Activated CD4-positive, alpha-beta T cell treated with anti-CD3 and anti-CD28 coated beads for 36 hours (primary cell): ENCODE results near the gene OR6N2. TPM values are rescaled to one million over a fixed set of nuclear protein-coding genes. Genes with fewer than 3 reads are reported as not detected.

ENCODE experiments used
- ATAC-seq: fragments of 200-7000 bp; cut with Tn5 transposase; one replicate; pipeline ENCODE4 v1.10.0; 2021; ENCODE audit warnings: mild to moderate bottlenecking, moderate library complexity
- CTCF ChIA-PET: fragments of 350-600 bp; sonication (Branson Sonifier 250); formaldehyde crosslinking; loops from one replicate; lab custom pipeline; 2021; ENCODE audit warnings: antibody characterized with exemption; lab: Charles Lee
- POLR2A ChIA-PET: fragments of 350-600 bp; sonication (Branson Sonifier 250); formaldehyde crosslinking; loops from one replicate; lab custom pipeline; 2021; ENCODE audit warnings: antibody characterized with exemption, inconsistent platforms; lab: Charles Lee
- DNase-seq: peaks from one replicate; pipeline ENCODE4 v3.0.0-alpha.2; 2020
- H3K27ac Mint-ChIP-seq: one replicate; pipeline ENCODE4 v1.8.0; 2021; ENCODE audit warnings: mixed read lengths
- H3K27me3 Mint-ChIP-seq: one replicate; pipeline ENCODE4 v1.8.0; 2021; ENCODE audit warnings: mixed read lengths
- H3K36me3 Mint-ChIP-seq: one replicate; pipeline ENCODE4 v1.8.0; 2021; ENCODE audit warnings: low read depth, mixed read lengths
- H3K4me1 Mint-ChIP-seq: one replicate; pipeline ENCODE4 v1.8.0; 2021; ENCODE audit warnings: mixed read lengths
- H3K4me3 Mint-ChIP-seq: one replicate; pipeline ENCODE4 v1.8.0; 2021; ENCODE audit warnings: mild to moderate bottlenecking, moderate library complexity, mixed read lengths
- H3K9me3 Mint-ChIP-seq: one replicate; pipeline ENCODE4 v1.8.0; 2021; ENCODE audit warnings: low read depth, mixed read lengths
- intact Hi-C, 2 experiments: fragments of 100-400 bp; cut with DNase I in 1 of 2; cut with micrococcal nuclease in 1 of 2; formaldehyde crosslinking; loops; one replicate each; pipeline versions ENCODE4 v1.14.2 to v1.15.1; 2022 to 2024; cut with DNase I, micrococcal nuclease
- total RNA-seq, 2 experiments: library from RNA; stranded (reverse); gene quantifications; one replicate each; pipeline ENCODE4 v1.2.3, GENCODE V29; 2021

OR6N2 gene
- total RNA-seq, 2 experiments from 2014 or later: not detected

DNA sequence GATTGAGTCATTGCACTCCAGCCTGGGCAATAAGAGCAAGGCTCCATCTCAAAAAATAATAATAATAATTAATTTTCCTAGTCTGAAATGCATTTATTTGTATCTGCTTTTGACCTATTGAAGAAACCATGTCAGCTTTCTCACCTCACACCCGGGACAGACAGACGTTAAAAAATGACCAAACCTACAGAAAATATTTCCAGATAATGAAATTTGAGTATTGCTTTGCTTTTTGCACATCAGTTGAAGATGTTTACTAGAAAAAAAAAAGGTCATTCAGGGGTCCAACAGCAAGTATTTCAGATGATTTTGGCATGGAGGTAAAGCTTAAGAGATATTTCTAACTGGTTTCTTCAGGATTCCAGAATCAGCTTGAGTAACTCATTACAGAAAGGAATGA is 26.6 kb downstream of the OR6N2 start, which contains the start of gene OR6K6:
Gene OR6K6 (plus strand): TSS at position 301 of the 400 bp plus-strand sequence. CDS start 168 bp downstream, outside the sequence.
- Mint-ChIP-seq H3K9me3 (no peaks in the 10 kb centered on the region), H3K27ac (no peak within 1 kb of the TSS), H3K4me3 (no peak within 1 kb of the TSS), H3K27me3 (peaks cover 13% of the 10 kb centered on the region), H3K36me3 (no peaks in the 10 kb centered on the region), H3K4me1 (no peaks in the 10 kb centered on the region)
- DNase-seq (no peak), ATAC-seq (no peak)
- CTCF ChIA-PET: no interaction called here
- POLR2A ChIA-PET: no interaction called here
- intact Hi-C loops: no loop called here

DNA sequence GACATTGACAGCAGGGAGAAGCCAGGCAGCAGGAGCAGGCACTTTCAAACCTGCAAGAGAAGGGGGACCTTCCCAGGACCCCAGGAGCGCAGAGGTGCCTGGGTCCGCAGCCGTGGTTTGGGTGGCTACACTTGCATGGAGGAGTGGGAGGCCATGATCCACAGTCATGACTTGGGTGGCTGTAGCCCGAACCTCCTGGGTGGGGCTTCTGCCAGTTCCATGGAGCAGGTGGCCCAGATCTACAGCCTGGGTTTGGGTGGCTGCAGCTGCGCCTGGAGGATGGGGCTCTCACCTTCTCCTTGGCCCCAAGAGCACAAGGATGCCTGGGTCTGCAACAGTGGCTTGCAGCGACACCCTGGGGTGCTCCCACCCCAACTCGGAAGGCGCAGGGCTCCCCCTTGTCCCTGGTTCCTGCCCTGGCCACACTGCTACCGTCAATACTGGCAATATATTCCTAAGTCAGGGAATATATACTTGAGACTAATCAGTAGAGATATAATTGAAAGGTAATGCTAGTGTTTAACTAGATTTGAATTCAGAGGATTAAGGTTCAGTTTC is 28.8 kb downstream of the OR6N2 start:
- no peak for ATAC-seq
- Mint-ChIP-seq H3K9me3 (no peaks in the 10 kb centered on the region), H3K36me3 (no peaks in the 10 kb centered on the region), H3K4me1 (no peaks in the 10 kb centered on the region), H3K4me3 (no peak overlapping the region), H3K27me3 (peaks cover 11% of the 10 kb centered on the region), H3K27ac (no peak overlapping the region)
- ChIA-PET CTCF (no interaction called here), POLR2A (no interaction called here)
- no peak for DNase-seq
- intact Hi-C loops: no loop called here

GRCh38 chr1:158735848-158736247 is 45.2 kb downstream of the OR6N2 start:
- CTCF ChIA-PET: no interaction called here
- no peak for DNase-seq
- intact Hi-C loops: no loop called here

DNA sequence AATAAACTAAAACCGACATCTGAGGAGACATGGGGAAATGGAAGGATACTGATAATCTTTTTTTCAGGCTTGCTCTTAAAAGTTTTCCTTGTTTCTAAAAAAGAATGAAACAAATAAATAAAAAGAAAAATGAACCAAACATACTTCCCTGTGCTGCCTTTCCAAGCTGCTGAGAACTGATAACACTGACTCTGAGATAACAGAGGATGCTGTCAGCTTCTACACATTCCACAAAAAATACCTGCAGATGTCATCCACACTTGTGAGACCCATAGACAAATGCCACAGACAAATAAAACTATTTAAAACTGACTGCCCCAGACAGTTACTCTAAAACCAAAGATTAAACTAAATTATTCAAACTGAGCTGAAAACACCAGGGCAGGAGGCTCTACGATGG is 48.5 kb downstream of the OR6N2 start:
- Mint-ChIP-seq H3K4me1 (no peaks in the 10 kb centered on the region), H3K27ac (no peak overlapping the region), H3K27me3 (peaks cover 9% of the 10 kb centered on the region), H3K4me3 (no peak overlapping the region), H3K9me3 (no peaks in the 10 kb centered on the region), H3K36me3 (no peaks in the 10 kb centered on the region)
- POLR2A ChIA-PET: no interaction called here
- CTCF ChIA-PET: no interaction called here
- intact Hi-C loops: no loop called here
- DNase-seq: no peak
- ATAC-seq: no peak

More at GRCh38 chr1:158735848-158736247, 45.2 kb downstream of the OR6N2 start:
- Mint-ChIP-seq H3K9me3 (no peaks in the 10 kb centered on the region), H3K4me1 (no peaks in the 10 kb centered on the region), H3K27me3 (peaks cover 17% of the 10 kb centered on the region), H3K4me3 (no peak overlapping the region), H3K27ac (no peak overlapping the region), H3K36me3 (no peaks in the 10 kb centered on the region)
- no peak for ATAC-seq
- POLR2A ChIA-PET: no interaction called here

- no peaks in the 10 kb centered on the region for H3K9me3 Mint-ChIP-seq
Measured at GRCh38 chr1:158731707-158732106, 49.3 kb downstream of the OR6N2 start.

GRCh38 chr1:158730453-158730852 is 50.6 kb downstream of the OR6N2 start:
- CTCF ChIA-PET: no interaction called here
- H3K27me3 Mint-ChIP-seq: peaks cover 12% of the 10 kb centered on the region
- DNase-seq: no peak
- no peaks in the 10 kb centered on the region for H3K36me3 Mint-ChIP-seq
- ATAC-seq: no peak
- H3K27ac Mint-ChIP-seq: no peak overlapping the region
- no peak overlapping the region for H3K4me3 Mint-ChIP-seq
- no peaks in the 10 kb centered on the region for H3K9me3 Mint-ChIP-seq
- no peaks in the 10 kb centered on the region for H3K4me1 Mint-ChIP-seq
- intact Hi-C loops: no loop called here
- POLR2A ChIA-PET: no interaction called here

More at GRCh38 chr1:158731707-158732106, 49.3 kb downstream of the OR6N2 start:
- Mint-ChIP-seq H3K27ac (no peak overlapping the region), H3K4me3 (no peak overlapping the region), H3K36me3 (no peaks in the 10 kb centered on the region), H3K27me3 (peaks cover 5% of the 10 kb centered on the region), H3K4me1 (no peaks in the 10 kb centered on the region)
- ATAC-seq (no peak), DNase-seq (no peak)
- ChIA-PET POLR2A (no interaction called here), CTCF (interaction anchor here (1.0 kb wide), 1 partner anchor 46 kb away, joined by 3 read pairs; no protein-coding TSS in a partner anchor)
- intact Hi-C loops: no loop called here

DNA sequence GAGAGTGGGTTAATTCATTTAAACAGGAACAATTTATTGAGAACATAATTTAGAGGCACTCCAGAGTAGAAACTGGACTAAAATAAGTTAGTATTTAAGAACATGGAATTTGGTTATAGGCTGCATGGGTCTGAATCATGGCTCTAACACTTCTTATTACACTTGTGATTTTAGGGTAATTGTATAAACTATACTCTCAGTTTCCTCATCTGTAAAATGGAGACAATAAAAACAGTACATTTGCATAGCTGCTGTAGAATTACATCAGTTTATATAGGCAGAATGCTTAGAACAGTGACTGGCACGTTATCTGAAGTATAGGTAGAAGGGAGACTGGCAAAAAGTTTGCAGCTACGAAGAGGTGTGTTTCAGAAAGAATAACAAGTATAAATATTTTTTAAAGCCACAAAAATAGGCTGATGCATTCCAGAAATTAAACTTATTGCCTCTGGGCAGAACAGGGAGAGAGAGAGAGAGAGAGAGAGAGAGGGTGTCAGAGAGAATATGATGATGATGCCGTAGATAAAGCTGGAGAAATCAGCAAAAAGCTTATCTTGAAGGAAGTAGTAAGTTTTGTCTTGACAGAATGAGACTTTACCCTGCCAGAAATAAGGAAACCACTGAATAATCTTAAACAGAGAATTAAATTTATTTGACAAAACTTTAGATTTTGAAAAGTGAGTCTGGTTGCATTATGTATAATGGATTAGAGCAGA is 52.3 kb downstream of the OR6N2 start:
- ChIA-PET CTCF (no interaction called here), POLR2A (no interaction called here)
- Mint-ChIP-seq H3K27me3 (peaks cover 18% of the 10 kb centered on the region), H3K27ac (no peak overlapping the region), H3K4me1 (no peaks in the 10 kb centered on the region), H3K4me3 (no peak overlapping the region), H3K36me3 (no peaks in the 10 kb centered on the region), H3K9me3 (no peaks in the 10 kb centered on the region)
- intact Hi-C loops: no loop called here
- no peak for ATAC-seq
- DNase-seq: no peak

DNA sequence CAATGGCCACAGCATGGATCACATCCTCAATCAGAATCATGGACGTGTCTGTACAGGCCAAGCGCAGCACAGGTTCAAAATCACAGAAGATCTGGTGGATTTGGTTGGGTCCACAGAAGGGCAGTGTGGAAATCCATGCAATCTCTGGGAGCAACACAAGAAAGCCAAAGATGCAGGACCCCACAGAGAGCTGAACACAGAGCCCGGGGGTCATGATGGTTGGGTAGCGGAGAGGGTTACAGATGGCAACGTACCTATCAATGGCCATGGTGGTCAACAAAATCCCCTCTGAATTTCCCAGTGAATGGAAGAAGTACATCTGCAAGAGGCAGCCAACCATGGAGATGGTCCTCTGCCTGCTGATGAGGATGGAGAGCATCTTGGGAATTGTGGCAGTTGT is 56.6 kb downstream of the OR6N2 start:
- intact Hi-C loops: no loop called here
- Mint-ChIP-seq H3K4me1 (no peaks in the 10 kb centered on the region), H3K9me3 (no peaks in the 10 kb centered on the region), H3K27ac (no peak overlapping the region), H3K36me3 (no peaks in the 10 kb centered on the region), H3K27me3 (peaks cover 30% of the 10 kb centered on the region), H3K4me3 (no peak overlapping the region)
- CTCF ChIA-PET: no interaction called here
- POLR2A ChIA-PET: no interaction called here
- no peak for ATAC-seq
- DNase-seq: no peak

Other genes with a start within 250 kb of the OR6N2 start
- gene OR6Y1, start 226.8 kb downstream of the OR6N2 start, total RNA-seq: not detected
- gene OR6P1, start 210.6 kb downstream of the OR6N2 start, total RNA-seq: not detected
- gene OR10X1, start 201.3 kb downstream of the OR6N2 start, total RNA-seq: not detected
- not detected for gene OR10Z1, start 175.9 kb downstream of the OR6N2 start, total RNA-seq
- not detected for gene SPTA1, start 94.5 kb downstream of the OR6N2 start, total RNA-seq
- gene OR6K2, start 80.6 kb downstream of the OR6N2 start, total RNA-seq: not detected
- not detected for gene OR6K3, start 60.5 kb downstream of the OR6N2 start, total RNA-seq
- gene OR6K6, start 26.5 kb downstream of the OR6N2 start, total RNA-seq: not detected
- not detected for gene OR6N1, start 9.0 kb downstream of the OR6N2 start, total RNA-seq
- gene MNDA, start 50.1 kb upstream of the OR6N2 start, total RNA-seq: not detected
- gene PYHIN1, start 150.3 kb upstream of the OR6N2 start, total RNA-seq: 1 to 10 TPM; 5.6 to 6.8 TPM
- 100 to 1,000 TPM; 263 to 308 TPM for gene IFI16, start 228.7 kb upstream of the OR6N2 start, total RNA-seq